ENCODE measurements around the gene ITGA11.

Gene ITGA11

DNA sequence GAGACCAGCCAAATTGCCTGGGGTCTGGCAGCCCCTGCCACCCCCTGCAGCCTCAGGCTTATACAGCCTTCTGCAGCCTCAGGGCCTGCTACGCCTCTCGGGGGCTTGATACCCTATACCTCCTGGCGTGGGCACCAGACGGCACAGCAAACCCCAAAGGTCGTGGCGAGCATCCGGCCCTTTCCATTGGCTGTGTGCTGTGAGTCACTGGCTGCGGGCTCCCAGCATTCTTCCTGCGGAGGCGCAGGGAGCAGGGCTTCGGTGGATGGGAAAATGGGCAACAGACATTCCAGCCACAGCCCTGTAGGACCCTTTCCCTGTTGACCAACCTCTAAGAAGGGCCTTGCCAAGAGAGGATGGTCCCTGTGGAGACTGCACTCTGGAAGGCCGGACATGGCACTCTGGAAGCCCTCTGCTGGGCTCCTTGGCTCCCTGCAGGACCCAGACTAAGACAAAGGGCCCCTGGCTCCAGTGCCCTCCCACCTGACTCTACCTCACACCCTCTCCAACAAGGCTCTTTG lies 59.6 kb downstream of the ITGA11 start:
- no peak for DNase-seq

DNA sequence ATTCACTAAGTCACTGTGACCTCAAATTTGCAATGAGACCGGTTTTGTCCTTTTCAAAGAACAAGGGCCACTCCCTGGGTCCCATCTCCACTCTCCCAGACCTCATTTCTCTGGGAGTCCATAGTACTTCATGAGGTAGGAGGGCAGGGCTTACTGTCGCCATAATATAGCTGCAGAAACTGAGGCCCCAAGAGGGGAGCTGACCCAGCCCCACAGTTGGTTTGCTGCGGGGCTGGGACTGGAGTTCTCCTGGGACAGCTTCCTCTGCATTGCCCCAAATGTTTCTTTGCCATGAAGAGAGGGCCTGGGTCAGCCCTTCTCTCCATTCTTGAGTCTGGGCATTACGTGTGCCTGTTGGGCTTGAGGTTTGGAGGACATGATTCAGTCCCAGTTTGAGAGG lies 60.1 kb downstream of the ITGA11 start:
- no peak for DNase-seq

DNA sequence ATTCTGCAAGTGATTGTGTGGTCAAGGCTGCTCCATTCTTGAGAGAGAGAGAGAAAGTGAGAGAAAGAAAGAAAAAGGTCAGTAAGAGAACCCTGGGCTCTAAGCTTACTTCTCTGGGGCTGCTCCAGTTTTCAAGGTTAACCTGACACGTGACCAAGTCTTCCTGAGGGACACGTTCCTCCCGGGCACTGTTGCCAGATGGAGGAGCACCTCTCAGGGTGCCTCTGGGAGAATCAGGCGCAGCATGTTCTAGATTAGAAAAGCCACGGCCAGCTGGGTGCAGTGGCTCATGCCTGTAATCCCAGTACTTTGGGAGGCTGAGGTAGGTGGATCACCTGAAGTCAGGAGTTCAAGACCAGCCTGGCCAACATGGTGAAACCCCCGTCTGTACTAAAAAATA lies 60.8 kb downstream of the ITGA11 start:
- DNase-seq = no peak

DNA sequence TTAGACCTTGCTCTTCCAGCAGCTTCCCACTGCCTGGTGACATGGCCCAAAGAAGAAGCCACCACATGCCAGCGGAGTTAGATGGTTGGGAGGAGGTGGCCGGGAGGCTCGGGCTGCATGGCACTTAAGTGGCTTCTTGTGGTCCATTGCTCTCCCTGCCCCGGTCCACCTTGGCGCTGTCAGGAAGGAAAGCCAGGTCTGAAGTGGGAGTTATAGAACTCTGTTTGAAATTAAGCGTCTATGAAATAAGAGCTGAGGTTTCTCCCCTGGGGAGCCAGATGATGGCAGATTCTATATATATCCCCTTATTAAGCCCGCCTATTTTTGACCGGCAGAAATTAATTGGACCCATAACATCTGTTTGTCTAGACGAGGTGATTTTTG lies 61.2 kb downstream of the ITGA11 start:
- no peak for DNase-seq

DNA sequence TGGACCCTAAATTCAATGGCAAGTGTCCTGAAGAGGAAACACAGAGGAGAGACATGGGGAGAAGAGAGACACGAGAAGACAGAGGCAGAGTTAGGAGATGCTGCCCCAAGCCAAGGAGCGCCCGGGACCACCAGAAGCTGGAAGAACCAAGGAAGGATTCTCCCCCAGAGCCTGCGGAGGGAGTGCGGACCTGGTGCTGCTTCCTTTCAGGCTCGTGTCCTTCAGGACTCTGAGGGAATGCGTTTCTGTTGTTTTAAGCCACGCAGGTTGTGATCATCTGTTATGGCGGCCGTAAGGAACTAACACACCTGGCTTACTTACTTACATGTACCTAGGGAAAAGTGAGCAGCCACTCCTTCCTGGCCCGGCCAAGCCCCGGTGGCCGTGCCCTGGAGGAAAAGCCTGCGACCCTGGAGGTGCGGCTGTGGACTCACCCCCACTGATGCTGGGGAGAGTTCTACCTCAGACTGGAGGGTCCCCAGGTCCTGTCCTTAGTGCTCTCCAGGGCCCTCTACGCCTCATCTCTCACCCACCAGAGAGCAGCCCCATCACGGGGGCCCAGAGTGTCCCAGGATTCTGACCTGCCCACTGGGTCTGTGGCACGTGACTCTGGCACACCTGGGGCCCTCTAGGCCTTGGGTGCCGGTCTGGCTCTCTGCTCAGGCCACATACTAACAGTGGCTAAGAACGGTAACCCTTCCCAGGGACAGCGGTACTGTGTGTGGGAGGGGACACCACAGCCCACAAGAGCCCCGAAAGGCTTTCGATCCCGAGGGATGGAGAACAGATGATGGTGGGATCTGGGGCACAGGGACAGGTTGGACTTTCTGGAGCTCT lies 61.8 kb downstream of the ITGA11 start:
- no peak for DNase-seq

DNA sequence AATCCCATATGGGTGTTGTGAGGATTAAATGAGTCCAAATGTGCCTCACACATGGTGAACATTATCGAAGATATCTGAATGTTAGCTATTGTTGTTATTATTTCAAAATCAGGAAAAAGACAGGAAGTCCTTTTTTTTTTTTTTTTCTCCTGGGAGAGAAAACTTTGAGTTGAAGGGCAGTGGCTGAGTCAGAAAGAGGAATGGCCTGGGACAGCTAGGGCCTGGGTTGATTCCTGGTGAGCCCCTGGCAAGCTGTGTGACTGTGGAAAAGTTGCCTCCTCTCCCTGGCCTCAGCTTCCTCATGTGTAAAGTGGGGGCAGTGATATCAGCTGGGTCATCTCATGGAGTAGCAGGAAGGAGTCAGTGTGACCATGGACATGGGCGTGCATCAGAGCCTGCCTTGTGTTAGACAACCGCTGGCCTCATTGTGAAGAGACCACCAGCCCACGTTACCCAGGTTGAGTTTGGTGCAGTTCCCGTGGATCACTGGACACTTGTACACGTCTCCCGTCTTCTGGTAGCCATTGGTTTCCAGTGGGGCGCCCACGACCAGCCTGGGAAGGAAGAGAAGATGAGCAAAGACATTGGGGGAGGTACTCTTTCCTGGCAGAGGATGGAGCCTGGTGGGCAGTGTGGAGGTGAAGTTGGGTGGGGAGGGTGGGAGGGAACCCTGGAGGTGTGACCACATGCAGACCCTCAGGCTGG lies 63.1 kb downstream of the ITGA11 start:
- DNase-seq = no peak

DNA sequence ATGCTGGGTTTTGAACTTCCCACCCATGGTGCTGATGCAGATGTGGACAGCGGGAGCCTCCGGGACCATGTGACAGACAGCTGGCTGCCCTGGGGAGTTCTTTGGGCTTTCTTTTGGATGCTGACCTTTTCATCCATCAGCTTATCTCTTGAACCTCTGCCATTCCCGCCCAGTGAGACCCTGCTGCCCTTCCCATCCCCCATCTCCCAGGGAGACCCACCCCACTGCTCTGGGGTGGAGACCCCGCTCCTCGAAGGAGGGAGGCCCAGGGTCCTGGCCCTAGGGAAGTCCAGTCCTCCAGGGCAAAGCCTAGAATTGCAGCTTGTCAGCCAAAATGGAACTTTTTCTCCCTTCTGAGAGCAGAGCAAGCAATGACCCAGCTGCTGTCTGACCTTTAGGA lies 64.0 kb downstream of the ITGA11 start:
- no peak for DNase-seq

DNA sequence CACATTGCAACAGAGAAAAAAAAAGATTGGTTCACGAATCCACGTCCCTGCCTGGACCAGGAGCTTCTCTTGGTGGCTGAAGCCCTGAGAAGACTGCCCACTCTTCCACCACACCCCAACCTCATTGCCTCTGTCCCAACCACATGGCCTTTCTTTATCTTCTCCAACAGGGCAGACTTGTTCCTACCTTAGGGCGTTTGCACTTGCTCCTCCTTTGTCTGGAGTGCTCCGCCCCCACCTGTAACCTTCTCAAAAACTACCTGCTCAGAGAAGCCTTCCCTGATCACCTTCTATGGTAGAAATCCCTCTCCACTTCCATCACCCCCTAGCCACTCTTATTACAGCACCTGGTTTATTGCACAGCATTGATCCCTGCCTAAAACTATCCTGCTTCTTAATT lies 64.7 kb downstream of the ITGA11 start:
- DNase-seq = no peak

DNA sequence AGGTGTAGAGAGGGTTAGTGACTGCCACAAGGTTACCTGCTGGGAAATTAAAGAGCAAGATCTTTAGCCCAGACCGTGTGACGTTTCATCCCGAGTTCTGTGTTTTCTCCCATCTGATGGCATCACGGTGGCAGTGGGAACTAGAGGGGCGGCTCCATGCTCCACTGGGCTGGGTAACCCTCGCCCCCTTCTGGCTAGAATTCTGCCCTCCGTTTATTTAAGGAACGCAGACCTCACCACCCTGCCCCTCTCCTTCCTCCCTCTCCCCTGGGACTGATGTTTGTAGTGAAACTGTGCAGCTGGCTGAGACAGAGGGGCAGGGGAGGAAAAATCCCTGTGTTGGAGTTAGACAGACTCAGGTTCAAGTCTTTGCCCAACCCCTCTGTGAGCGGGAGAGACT lies 65.6 kb downstream of the ITGA11 start:
- no peak for DNase-seq

DNA sequence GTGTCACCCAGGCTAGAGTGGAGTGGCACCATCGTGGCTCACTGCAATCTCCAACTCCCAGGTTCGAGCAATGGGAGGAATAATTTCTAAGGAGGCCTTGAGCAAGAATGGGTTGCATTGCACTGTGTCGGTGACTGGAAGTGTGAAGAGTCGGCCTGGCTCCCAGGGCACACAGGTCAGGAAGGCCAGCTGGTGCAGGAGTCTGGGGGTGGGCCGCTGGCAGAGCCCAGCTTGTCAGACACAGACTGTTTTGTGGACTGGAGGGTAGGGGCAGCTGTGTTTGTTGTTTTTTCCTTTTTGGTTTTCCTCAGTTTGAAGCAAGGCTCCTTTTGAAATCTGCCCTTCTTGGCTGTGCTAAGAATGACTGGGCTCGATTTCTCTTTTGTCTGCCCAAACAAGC lies 66.2 kb downstream of the ITGA11 start:
- DNase-seq = no peak

DNA sequence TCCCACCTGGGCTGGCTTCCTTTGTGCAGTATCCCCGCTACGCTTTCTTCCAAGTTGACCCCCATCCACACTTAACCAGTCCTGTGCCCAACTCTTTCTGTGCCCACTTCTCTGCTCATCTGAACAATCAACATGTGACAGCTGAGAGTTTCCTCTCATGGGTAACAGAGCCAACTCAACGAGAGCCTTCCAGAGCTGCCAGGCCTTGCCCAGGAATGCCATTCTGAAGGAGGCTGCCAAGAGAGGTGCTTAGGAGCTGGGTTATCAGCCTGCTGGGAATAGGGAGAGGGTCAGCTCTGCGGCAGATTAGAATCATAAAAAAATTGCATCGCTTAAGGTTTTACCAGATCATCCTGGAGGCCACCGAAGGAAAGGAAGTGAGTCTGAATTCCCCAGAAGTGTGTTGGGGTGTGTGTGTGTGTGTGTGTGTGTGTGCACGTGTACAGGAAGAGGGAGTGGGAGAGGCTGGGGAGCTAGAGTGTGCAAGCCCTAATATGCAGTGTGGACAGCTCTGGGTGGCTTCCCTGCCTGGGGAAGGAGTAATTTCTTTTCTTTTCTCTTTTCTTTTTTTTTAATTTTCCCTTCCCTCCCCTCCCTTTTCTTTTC lies 66.7 kb downstream of the ITGA11 start:
- no peak for DNase-seq

DNA sequence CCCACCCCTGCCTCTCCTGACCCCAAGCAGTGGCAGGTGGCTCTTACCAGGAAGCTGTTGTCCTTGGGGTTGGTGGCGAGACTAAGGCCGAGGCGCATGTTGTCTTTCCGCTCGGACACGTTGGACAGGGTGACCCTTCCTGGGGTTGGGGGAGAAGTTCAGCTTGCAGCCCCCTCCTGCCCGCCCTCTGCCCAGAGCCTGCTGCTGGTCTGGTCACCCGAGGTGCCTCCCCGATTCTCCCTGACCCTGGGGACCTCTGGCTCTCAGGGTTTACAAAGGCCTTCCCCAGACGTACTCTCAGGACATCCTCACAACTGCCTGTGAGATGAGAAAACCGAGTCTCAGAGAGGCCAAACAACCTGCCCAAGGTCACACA lies 67.3 kb downstream of the ITGA11 start:
- no peak for DNase-seq

DNA sequence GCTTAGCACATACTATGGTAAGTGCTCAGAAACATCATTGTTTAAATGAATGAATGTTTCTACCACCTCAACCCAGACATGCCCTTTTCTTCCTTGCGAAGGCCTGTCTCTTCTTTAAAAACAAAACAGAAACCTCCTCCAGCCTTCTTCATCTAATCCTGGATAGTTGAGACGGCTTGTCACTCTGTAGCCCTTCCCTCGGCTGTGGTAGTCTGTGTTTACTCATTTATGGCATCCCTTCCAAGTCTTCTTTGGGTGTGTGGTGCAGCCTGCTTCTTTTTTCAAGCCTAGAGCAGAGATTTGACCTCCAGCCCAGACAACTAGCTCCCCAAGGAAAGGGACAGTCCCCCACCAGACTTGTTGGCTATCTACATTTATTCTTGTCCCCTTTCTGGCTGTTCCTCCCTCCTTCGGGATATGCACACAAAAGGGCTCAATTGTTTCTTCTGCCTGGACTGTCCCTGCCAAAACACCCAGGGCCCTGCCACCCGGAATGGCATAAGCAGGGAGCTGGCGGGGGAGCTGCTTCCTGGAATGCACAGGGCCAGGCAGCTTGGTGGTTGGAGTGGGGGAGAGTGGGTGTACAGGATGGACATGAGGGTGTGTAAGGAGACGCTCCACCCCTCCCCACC lies 67.8 kb downstream of the ITGA11 start:
- DNase-seq = no peak

DNA sequence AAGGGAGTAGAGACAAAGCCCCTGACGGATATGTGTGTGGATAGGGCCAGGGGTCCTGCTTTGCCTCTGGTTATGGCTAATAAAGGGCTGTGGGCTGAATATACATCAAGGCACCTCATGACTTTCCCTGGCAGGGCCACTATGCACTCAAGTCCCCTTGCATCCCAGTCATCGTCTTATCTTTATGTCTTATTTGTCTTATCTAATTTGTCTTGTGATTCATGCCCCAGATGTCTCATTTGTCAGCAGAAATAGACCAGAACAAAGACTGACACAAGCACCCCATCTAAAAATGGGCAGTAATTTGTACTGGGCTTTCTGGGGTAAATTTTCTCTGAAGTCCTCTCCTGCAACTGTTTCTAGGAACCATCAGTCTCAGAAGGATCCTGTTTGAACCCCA lies 68.6 kb downstream of the ITGA11 start:
- DNase-seq = no peak

DNA sequence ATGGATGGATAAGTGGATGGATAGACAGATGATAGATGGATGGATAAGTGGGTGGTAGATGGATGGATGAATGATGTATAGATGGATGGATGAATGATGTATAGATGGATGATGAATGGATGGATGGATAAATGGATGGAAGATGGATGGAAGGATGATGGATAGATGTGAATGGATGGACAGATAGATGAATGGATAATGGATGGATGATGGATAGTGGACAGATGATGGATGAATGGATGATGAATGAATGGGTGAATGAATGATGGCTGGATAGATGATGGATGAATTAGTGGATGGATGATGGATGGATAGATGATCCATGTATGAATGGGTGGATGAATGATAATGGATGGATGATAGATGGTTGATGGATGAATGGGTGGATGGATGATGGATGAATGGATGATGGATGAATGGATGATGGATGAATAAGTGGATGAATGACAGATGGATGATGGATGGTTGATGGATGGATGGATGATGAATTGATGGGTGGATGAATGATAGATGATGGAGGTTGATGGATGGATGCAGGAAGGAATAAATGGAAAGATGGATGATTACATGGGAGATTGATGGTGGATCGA lies 69.3 kb downstream of the ITGA11 start:
- no peak for DNase-seq

DNA sequence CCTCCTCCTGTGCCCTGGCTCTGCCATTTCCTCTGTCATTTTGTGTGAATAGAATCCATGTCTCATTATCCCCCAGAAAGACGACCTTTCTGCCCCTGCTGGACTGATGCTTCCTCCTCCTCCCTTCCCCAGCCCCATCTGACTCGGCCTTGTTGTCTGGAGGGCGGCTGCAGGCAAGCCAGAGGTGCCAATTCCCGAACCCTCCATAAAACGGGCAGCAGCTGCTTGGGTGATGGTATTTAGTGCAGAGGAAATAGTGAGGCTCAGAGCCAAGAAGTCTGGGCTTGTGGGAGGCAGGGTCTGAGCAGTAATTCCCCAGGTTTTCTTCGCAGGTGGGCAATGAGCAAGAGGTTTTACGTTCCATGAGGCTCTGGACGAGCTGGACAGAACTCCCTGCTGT lies 71.2 kb downstream of the ITGA11 start:
- no peak for DNase-seq

DNA sequence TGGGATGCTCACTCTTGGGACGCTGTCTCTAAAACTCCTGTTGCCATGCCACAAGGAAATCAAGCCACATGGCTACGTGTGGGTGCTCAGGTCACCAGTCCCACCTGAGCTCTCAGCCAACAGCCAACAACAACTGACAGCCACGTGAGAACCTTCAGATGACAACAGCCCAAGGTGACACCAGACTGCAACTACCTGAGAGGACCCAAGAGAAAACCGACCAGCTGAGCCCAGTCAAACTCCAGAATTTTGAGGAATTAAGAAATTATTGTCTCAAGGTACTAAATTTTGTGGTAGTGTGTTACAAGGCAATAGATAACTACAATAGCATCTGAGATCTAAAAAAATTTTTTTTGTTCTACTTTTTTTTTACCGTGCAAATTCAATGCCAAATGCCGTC lies 75.2 kb downstream of the ITGA11 start:
- DNase-seq = no peak

DNA sequence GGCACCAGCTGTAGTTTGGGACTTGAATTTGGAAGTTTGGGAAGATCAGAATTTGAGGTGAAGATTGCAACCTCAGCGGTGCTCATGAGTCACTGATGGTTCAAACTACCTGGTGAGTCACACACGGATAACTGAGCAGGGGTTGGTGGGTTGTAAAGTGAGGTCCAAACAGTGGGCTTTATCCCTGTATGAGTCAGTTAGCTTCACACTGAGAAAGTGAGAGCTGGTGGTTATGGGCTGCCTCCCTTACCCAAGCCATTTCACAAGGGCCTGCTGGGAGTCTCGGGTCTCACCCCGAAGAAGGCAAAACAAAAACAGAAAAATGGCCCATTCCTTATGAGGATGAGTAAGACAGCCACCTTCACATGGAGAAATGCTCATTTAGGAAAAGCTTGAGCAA lies 77.0 kb downstream of the ITGA11 start:
- DNase-seq = no peak

DNA sequence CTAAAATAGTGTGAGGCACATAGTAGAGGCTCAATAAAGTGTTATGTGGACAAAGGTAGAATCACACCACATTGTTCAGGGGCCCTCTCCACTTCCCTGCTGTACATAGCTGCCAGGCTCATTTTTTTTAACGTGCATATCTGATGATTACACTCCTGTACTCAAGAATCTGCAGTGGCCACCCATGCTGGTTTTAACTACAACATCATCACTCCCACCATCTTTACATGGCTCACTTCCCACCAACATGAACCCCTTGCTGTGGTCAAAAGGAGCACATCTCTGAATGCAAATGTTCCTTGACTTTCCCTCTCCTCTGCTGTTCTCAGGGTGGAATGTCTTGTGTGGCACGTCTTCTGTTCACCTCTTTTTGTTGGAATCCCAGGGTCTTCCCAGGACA lies 77.7 kb downstream of the ITGA11 start:
- no peak for DNase-seq

DNA sequence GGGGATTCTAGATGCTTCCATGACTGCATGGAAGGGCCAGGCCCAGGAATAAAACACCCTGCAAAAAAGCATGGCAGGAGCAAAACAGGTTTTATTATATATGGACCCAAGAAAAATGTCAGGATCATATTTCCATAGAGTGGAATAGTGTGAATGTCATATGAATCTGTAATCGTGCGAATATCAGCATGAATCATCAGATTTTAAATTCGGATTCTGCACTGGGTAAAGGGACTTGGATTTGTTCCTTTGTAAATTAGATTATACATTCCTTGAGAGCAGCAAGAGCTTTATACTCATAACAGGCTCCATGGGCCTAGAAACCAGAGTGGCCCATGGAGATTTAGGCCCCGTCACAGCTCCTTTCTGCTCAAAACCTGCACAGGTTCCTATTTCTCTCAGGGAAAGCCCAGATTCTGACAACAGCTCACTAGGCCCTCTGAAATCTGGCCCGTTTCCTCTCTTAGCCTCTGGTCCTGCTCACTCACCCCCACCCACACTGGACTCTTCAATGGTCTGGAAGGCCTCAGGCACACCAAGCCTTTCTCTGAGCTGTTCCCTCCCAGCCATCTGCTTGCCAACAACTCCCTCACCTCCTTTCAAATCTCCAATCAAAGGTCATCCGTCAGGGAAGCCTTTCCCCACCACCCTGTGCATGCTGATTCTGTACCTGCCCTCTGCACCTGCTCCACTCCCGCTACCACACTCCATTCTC lies 78.4 kb downstream of the ITGA11 start:
- no peak for DNase-seq

DNA sequence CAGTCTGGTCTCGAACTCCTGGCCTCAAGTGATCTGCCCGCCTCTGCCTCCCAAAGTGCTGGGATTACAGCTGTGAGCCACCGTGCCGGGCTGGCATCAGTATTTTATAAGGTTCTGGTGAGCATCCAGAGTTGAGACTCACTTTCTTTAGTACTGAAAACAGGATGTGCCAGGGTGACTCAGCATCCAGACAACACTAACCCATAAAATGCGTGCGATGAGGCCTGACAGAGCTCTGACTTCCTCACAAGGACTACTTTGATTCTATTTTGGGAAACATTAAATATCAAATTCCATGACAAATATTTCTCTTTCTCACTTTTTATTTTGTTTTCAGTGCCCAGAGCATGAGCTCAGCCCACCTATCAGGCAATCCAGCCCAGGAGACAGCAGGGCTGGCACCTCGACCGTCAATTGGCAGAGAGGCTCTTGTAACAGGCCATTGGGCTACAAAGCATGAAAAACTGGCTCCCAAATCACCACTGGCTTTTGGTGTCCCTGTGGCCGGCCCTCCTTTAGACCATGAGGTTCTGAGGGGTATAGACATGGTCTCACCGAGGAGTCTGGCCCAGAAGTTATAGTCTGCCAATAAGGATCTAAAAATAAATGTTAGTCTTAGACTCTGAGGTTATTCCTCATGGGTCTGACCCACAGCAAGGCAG lies 79.4 kb downstream of the ITGA11 start:
- DNase-seq = peak; percentile 53

DNA sequence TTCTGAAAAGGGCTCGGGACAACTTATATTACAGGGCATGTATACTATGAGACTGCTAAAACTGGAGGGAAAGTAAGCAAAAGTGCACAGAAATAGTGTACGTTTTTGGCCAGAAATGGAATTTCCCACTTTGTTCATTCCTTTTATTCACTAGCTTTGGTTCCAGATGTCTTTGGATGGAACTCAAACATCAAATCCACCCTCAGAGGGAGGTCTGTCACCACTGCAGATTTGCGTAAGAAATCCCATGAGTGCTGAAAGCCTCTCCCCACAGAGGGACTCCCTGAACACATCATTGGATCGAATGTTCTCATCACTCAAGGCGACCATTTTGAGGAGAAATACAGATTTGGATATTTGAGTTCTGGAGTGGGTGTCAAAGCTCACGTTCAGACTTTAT lies 82.8 kb downstream of the ITGA11 start:
- DNase-seq = no peak
